A549 treated with RU486 at 1 μM for 4 hours (cell line): ENCODE data around the gene CADPS2. TPM values are rescaled to one million over a fixed set of nuclear protein-coding genes. Genes with fewer than 3 reads are reported as not detected.

Source experiments
- total RNA-seq: library from RNA; stranded (reverse); fragments of 200-300 nt; extraction: Qiagen RNA extraction; gene quantifications from 5 replicates; pipeline ENCODE4 v1.2.3, GENCODE V29; 2022; ENCODE audit warnings: low read depth

Gene CADPS2
- total RNA-seq = 0.05 to 0.08 TPM in 2 of 5 replicates, not detected in the others

GRCh38 chr7:122886357-122887081 is at the start of gene CADPS2:
Gene CADPS2 (minus strand): TSS chr7:122886460. CDS start chr7:122886337, 123 bp downstream.

GRCh38 chr7:122702872-122703510 is 183.3 kb downstream of the CADPS2 start, which contains the start of gene RNF148:
Gene RNF148 (minus strand): TSS chr7:122702922. CDS start chr7:122702750, 172 bp downstream.

GRCh38 chr7:122699017-122699416 is 187.2 kb downstream of the CADPS2 start, which contains the start of gene RNF133:
Gene RNF133 (minus strand): TSS chr7:122699117. CDS start chr7:122698918, 199 bp downstream.

GRCh38 chr7:122304319-122304975 is 581.8 kb downstream of the CADPS2 start, which contains the start of gene FEZF1:
Gene FEZF1 (minus strand): TSS chr7:122304750. CDS start chr7:122304437, 313 bp downstream.

Other genes with a start within 250 kb of the CADPS2 start
- not detected in 5 replicates for gene RNF133, start 187.3 kb downstream of the CADPS2 start, total RNA-seq
- not detected in 5 replicates for gene RNF148, start 183.5 kb downstream of the CADPS2 start, total RNA-seq
- gene TAS2R16, start 109.2 kb upstream of the CADPS2 start, total RNA-seq = not detected in 5 replicates